IPS-11a (cell line): ENCODE results near the gene OR9Q1.
"Not testable (repeated sequence)": the region's sequence is repeated elsewhere in the genome, so short reads cannot be mapped to it uniquely, and the experiment has no call there.

Source experiments
- H3K4me3 ChIP-seq: one replicate; pipeline ENCODE4 v1.5.1; 2013; ENCODE audit warnings: low read depth, low read length, control low read depth

OR9Q1 gene

DNA sequence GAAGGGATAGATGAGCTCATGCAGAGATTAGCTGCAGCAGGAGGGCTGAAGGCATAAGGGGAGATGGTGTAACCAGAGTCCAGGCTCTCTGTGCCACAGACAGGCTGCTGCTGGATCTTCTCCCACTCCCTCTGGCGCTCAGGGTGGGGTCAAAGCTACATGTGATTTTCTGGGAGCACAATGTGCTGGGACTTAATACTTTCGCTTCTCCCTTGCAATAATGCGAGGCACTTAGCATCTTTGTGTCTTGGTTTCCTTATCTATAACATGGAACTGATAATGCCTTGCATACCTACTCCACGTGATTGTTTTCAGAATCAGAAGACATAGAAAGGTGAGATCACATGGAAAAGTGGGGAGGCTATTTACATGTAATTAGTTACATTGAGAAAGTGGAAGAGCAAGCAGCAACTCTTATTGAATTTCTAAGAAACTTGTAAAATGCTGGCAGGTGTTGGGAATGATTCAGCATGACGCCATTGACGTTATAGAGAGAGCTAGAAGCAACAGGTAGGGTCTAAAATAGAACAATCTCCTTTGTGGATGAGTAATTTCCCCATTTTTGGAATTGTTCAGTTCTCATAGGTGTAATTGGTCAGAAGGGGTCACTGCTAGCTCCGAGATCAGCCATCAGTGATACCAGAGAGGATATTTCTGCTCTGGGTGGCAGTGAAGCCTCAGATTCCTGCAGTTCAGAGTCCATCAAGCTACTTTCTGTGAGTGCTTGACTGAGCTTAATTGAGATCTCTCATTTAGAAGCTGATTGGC, 109.8 kb downstream of the OR9Q1 start:
- no peak overlapping the region for H3K4me3 ChIP-seq

- H3K4me3 ChIP-seq, result no peak overlapping the region
Observed at GRCh38 chr11:58134151-58134550, 110.5 kb downstream of the OR9Q1 start.

GRCh38 chr11:58135171-58135570, 111.5 kb downstream of the OR9Q1 start:
- H3K4me3 ChIP-seq, result no peak overlapping the region

- H3K4me3 ChIP-seq, result no peak overlapping the region
Observed at GRCh38 chr11:58142761-58143160, 119.1 kb downstream of the OR9Q1 start.

GRCh38 chr11:58152781-58153180, 129.1 kb downstream of the OR9Q1 start:
- H3K4me3 ChIP-seq, result no peak overlapping the region

DNA sequence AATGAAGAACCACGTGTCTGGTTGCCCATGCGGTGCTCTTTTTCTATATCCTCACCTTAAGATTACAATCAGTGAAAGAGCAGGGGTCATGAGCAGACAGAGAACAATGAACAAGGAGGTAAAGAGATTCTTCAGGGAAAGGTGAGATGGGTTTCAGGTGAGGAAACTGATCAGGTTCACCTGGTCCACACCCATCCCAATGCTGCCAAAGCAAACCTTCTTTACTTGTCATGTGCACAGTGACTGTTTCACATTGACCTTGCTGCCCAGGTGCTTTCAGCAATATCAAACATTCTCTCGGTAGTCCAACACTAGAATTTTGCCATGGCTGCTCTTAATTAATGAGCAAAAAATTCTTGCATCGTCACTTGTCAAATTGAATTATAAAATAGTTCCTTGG, 140.7 kb downstream of the OR9Q1 start:
- no peak overlapping the region for H3K4me3 ChIP-seq

DNA sequence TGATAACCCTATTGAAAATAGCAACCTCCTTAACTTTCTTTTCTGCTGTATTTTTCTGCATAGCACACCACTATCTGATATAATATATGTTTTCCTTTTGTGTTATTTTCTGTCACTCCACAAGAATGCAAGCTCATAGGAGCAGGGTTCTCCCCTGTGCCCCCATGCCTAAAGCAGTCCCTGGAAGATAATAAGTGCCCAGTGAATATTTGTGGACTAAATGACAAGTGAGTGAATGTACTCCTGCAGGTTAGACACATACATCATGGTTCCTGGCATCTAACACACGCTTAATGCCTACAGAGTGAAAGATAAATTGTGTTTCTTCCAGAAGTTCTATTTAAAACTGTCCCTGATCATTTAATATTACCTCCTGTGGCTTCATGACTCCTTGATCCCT, 141.3 kb downstream of the OR9Q1 start:
- no peak overlapping the region for H3K4me3 ChIP-seq

DNA sequence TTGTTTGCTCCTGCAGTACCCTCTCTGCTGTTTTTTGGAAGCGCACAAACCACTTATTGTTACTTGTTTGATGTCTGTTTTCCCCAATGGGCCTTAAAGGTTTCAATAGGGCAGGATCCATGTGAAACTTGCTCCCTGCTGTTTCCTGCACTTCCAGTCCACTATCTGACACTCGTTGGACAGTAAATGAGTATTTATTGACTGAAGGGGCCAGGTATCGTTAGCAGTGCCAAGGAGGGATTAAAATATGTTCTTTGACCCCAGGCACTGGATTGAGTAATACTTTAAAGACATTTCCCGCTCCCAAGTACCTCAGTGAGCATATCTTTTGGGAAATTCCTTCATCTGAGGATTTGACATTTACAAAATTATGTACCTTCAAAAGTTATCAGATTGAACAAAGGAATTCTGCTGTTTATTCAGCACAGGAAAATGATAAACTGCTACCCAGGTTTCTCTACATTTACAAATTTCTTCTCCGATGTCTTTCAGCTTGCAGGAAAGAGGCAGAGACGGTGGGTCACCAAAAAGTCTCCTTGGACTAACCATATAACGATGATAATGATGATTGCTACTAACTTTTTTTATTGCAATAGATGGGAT, 141.9 kb downstream of the OR9Q1 start:
- H3K4me3 ChIP-seq, result no peak overlapping the region

GRCh38 chr11:58177409-58178054, 153.9 kb downstream of the OR9Q1 start:
- no peak overlapping the region for H3K4me3 ChIP-seq

GRCh38 chr11:58178444-58178843, 154.8 kb downstream of the OR9Q1 start:
- H3K4me3 ChIP-seq, result no peak overlapping the region

GRCh38 chr11:58179648-58180047, 156.0 kb downstream of the OR9Q1 start:
- no peak overlapping the region for H3K4me3 ChIP-seq

DNA sequence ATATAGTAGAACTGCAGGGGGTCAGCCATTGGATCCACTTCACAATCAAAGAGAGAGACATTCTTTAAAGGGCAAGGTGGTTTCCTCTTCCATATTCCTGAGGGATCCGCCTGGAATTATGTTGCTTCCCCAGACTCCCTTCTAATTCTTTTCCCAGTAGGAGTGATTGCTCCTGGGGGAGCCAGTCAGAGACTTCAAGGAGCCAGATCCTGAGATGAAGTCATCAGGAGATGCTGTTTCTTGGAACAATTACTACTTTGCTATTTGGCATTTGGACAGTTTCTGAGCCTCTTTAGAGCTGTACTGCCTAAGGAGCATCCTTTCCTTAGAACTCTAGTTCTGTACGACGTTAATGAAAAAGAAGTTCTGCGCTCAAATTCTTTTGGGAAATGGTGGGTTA, 163.3 kb downstream of the OR9Q1 start:
- no peak overlapping the region for H3K4me3 ChIP-seq

DNA sequence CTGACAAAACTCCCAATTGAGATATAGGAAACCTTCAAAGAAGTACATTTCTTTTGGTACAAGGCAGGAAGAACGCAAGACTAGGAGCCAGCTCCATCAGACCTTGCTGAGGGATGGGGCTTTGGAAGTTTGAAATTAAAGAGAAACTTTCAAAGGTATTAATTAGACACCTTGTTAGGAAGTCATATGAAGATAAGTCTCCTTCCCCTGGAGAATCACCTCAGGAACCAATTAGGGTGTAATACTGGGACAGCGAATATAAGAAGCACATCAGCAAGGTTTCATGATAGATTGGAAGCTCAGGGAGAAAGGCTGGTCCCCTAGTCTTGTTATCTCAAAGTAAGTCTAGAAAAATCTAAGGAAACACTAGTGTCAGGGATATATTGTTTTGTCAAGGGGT, 165.1 kb downstream of the OR9Q1 start, which contains the start of gene OR9Q2:
Gene OR9Q2 (plus strand): TSS at position 301 of the 400 bp plus-strand sequence. CDS start 1,421 bp downstream, outside the sequence.
- no peak within 1 kb of the TSS for H3K4me3 ChIP-seq

DNA sequence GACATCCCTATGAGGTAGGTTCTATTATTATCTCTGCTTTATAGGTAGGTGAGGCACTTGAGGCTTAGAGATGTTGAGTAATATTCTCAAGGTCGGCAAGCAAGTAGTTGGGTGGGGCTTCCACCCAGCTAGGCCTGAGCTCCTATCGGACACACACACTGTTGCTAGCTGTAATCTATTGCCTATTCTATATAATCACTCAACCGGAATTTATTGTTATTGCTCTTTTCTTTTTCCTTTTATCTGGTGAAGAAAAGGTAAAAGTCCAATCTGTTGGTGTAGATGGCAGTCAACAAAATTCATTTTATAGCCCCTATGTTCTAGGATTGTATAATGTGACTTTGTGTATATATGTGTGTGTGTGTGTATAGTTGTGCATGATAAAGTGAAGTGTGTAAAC, 168.5 kb downstream of the OR9Q1 start:
- no peak overlapping the region for H3K4me3 ChIP-seq

DNA sequence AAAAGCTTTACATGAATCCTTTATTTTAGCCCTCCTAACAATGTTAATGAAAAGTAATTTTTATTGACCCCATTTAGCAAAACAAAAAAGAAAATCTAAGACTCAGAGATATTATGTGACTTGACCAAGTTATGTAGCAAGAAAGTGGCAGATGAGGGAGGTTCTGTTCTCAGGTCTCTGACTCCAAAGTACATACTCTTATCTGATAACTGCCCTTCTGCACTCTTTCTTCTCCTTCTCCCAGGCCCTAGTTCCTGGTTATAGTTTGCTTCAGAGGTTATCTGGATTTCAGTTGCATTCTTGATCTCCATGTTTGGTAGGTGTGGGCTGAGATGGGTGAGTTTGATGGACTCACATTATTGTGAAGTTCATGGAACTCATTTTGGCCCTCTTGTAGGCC, 169.7 kb downstream of the OR9Q1 start:
- no peak overlapping the region for H3K4me3 ChIP-seq

GRCh38 chr11:58195939-58196338, 172.3 kb downstream of the OR9Q1 start:
- no peak overlapping the region for H3K4me3 ChIP-seq

DNA sequence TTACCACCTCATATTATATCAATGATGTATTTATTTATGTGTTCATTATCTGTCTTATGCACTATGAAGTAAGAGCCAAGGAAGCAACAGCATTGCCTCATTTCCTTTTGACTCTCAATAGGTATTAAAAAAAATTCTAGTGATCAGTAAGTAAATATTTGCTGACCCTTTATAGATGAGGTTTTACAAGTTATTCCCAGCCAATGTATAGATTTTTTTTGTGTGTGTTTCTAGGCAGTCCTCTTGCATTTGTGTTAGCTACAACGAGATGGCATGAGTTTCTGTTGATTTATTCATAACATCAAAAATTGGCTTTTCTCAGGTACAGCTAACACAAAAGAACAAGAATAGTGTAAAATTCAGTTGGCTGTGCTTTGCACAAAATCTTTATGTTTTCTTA, 175.6 kb downstream of the OR9Q1 start:
- no peak overlapping the region for H3K4me3 ChIP-seq

DNA sequence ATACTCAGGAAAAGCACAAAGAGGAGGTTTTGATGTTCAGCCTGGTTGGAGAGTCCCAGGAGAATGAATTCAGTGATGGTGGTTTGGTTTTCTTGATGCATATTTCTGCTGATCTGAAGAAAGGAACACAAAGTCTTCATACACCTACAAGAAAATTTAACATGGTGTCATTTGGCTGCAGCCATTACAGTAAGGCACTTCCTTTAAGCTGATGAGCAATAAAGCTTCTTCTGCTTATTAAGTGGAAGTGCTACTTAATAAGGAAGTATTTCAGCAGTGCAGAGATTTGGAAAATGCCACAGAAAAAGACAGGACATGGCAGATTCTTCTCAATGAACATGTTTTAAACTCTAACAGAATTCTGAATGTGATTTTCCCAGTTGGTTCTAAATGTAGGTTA, 180.4 kb downstream of the OR9Q1 start, which contains the start of gene OR1S2:
Gene OR1S2 (minus strand): TSS at position 101 of the 400 bp plus-strand sequence. CDS start 0 bp downstream, at position 101.
- H3K4me3 ChIP-seq, result no peak within 1 kb of the TSS

- H3K4me3 ChIP-seq, result not testable (repeated sequence)
Observed at GRCh38 chr11:58212420-58212819, 188.7 kb downstream of the OR9Q1 start, which contains the start of gene OR1S1. TSS of gene OR1S1 (plus strand) at chr11:58212720.

DNA sequence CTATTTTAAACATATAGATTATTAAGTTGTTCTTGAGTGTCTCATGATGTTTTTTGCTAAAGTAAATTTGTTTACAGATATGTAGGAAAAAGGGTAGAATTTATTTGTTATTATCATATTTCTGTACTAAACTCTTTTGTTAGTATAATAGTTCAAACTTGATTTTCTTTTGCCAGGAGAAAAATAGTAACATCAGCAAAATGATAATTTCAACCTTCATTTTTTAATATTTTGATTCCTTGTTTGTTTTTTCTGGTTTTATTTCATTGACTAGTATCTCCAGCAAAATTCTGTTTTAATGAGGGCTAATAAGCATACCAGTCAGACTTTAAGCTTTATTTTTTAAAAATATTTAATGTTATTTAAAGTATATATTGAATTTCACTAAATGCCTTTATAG, 192.8 kb downstream of the OR9Q1 start:
- H3K4me3 ChIP-seq, result no peak overlapping the region

- no peak overlapping the region for H3K4me3 ChIP-seq
Observed at GRCh38 chr11:58222721-58223120, 199.0 kb downstream of the OR9Q1 start.
